HepG2 (cell line): Measurements from ENCODE around the gene KRTAP12-4. TPM values are rescaled to one million over a fixed set of nuclear protein-coding genes. Genes with fewer than 3 reads are reported as not detected.
"Not testable (repeated sequence)": the region's sequence is repeated elsewhere in the genome, so short reads cannot be mapped to it uniquely, and the experiment has no call there.

Experiments used
- ATAC-seq: fragments of 200-7000 bp; cut with Tn5 transposase; 3 replicates; pipeline ENCODE4 v1.9.1; 2020; ENCODE audit warnings: mild to moderate bottlenecking, moderate library complexity
- BruUV-seq: library from RNA; stranded (reverse); fragments of 400-500 nt; replicated peaks from 2 replicates; lab custom pipeline; 2021; lab: Mats Ljungman, UMichigan
- CTCF ChIA-PET: fragments of 300-600 bp; formaldehyde crosslinking; extraction: SDS; loops from one replicate; lab custom pipeline; 2021; ENCODE audit warnings: low total read pairs, inconsistent platforms, low intra/inter-chr PET ratio; lab: Yijun Ruan, JAX
- POLR2A ChIA-PET: fragments of 350-600 bp; sonication (Branson Sonifier 250); formaldehyde crosslinking; loops from one replicate; lab custom pipeline; 2020; ENCODE audit warnings: antibody characterized with exemption, inconsistent platforms; lab: Yijun Ruan, JAX
- DNase-seq: peaks from one replicate; pipeline ENCODE4 v3.0.0-alpha.2; 2015; ENCODE audit warnings: low spot score
- FAIRE-seq: peaks from 3 replicates; lab custom pipeline; 2011; peaks lifted over from hg19 to GRCh38; lab: Jason Lieb, UNC
- H2AFZ ChIP-seq: one replicate; pipeline ENCODE4 v1.6.1; 2011; ENCODE audit warnings: low read length, inconsistent platforms
- H3K27ac ChIP-seq: fragments of 300-600 bp; 3 replicates; pipeline ENCODE4 v1.8.0; 2011; ENCODE audit warnings: mixed run types, mild to moderate bottlenecking, mixed read lengths, low read length, inconsistent platforms; ENCODE audit not compliant: insufficient read depth; ENCODE audit errors: extremely low read length
- H3K27me3 ChIP-seq, 2 experiments: fragments of 200-600 bp in 1 of 2; 2 replicates in 1 of 2; 3 replicates in 1 of 2; pipeline versions ENCODE4 v1.6.0 to v1.8.0; 2011; ENCODE audit warnings: low read length in 2 of 2, mild to moderate bottlenecking in 2 of 2, moderate library complexity in 2 of 2, inconsistent platforms in 1 of 2; ENCODE audit not compliant: insufficient read depth in 2 of 2, control insufficient read depth in 1 of 2
- H3K36me3 ChIP-seq, 2 experiments: fragments of 200-600 bp in 1 of 2; replicated peaks in 1 of 2; 2 replicates in 1 of 2; 3 replicates in 1 of 2; pipeline versions ENCODE4 v1.5.1 to v1.8.0; 2011; ENCODE audit warnings: low read length in 2 of 2, inconsistent platforms in 1 of 2; ENCODE audit not compliant: insufficient read depth in 2 of 2, control insufficient read depth in 1 of 2
- H3K4me1 ChIP-seq: 2 replicates; pipeline ENCODE4 v1.5.1; 2012; ENCODE audit warnings: low read length, inconsistent platforms; ENCODE audit not compliant: insufficient read depth
- H3K4me2 ChIP-seq: 2 replicates; pipeline ENCODE4 v1.6.0; 2011; ENCODE audit warnings: low read depth, low read length, inconsistent platforms
- H3K4me3 ChIP-seq, 3 experiments: fragments of 200-600 bp in 1 of 3; sonication (generic), shearing (Covaris generic) in 1 of 3; replicated peaks in 1 of 3; 2 replicates each; pipeline ENCODE4 v1.5.1; 2011 to 2016; ENCODE audit warnings: low read length in 3 of 3, inconsistent platforms in 2 of 3, low read depth in 2 of 3, mild to moderate bottlenecking in 2 of 3, control low read depth in 1 of 3, mixed read lengths in 1 of 3; ENCODE audit not compliant: insufficient read depth in 1 of 3
- H3K79me2 ChIP-seq: one replicate; pipeline ENCODE4 v1.6.1; 2011; ENCODE audit warnings: low read length, inconsistent platforms; ENCODE audit not compliant: insufficient read depth
- H3K9ac ChIP-seq: 2 replicates; pipeline ENCODE4 v1.6.0; 2011; ENCODE audit warnings: mild to moderate bottlenecking, low read depth, low read length, inconsistent platforms; ENCODE audit not compliant: insufficient read depth
- H3K9me3 ChIP-seq: 2 replicates; pipeline ENCODE4 v1.5.1; 2012; ENCODE audit warnings: mild to moderate bottlenecking, low read length
- H4K20me1 ChIP-seq: 2 replicates; pipeline ENCODE4 v1.6.0; 2011; ENCODE audit warnings: inconsistent platforms, mild to moderate bottlenecking, low read length, moderate library complexity; ENCODE audit not compliant: insufficient read depth
- ADNP ChIP-seq: sonication (generic); formaldehyde crosslinking; IDR thresholded peaks from 2 replicates; pipeline ENCODE4 v1.4.0; 2020; ENCODE audit warnings: missing genetic modification reagents
- ATF7-NPFF ChIP-seq: sonication (generic); formaldehyde crosslinking; IDR thresholded peaks from 2 replicates; pipeline ENCODE4 v1.8.1; 2023; ENCODE audit warnings: mild to moderate bottlenecking, low read depth, missing genetic modification reagents, moderate library complexity
- CHCHD3 ChIP-seq: sonication (generic); formaldehyde crosslinking; IDR thresholded peaks from 2 replicates; pipeline ENCODE4 v1.8.0; 2022; ENCODE audit warnings: mild to moderate bottlenecking, missing genetic modification reagents, moderate library complexity
- HIVEP1 ChIP-seq: sonication (generic); formaldehyde crosslinking; IDR thresholded peaks from 2 replicates; pipeline ENCODE4 v1.4.0; 2020; ENCODE audit warnings: mild to moderate bottlenecking, missing genetic modification reagents
- ZMYM3 ChIP-seq: sonication (generic); formaldehyde crosslinking; IDR thresholded peaks from 2 replicates; pipeline ENCODE4 v1.5.1; 2020; ENCODE audit warnings: mild to moderate bottlenecking, missing genetic modification reagents
- ZNF296 ChIP-seq: sonication (generic); formaldehyde crosslinking; conservative IDR thresholded peaks from 2 replicates; pipeline ENCODE4 v1.5.0; 2020; ENCODE audit warnings: mild to moderate bottlenecking, missing genetic modification reagents
- ZNF333 ChIP-seq: sonication (generic); formaldehyde crosslinking; IDR thresholded peaks from 2 replicates; pipeline ENCODE4 v1.4.0; 2020; ENCODE audit warnings: mild to moderate bottlenecking, missing genetic modification reagents, borderline replicate concordance
- ZNF768 ChIP-seq: sonication (generic); formaldehyde crosslinking; IDR thresholded peaks from 2 replicates; pipeline ENCODE4 v1.4.0; 2020; ENCODE audit warnings: missing genetic modification reagents
- ZNF776 ChIP-seq: sonication (generic); formaldehyde crosslinking; IDR thresholded peaks from 2 replicates; pipeline ENCODE4 v1.4.0; 2020; ENCODE audit warnings: mild to moderate bottlenecking, missing genetic modification reagents
- WGBS: methylation state at CpG from one replicate; pipeline ENCODE4 v1.1.6; 2017; ENCODE audit warnings: low lambda C conversion rate; 5-methylcytosine and 5-hydroxymethylcytosine counted together
- in situ Hi-C: cut with HindIII; loops from 2 replicates; pipeline ENCODE4 v1.10.0; 2017; ENCODE audit warnings: low pct_unique_long_range_greater_than_20kb; ENCODE audit not compliant: extremely low pct_ligation_motif_present
- intact Hi-C: fragments of 100-400 bp; cut with micrococcal nuclease; formaldehyde crosslinking; loops from one replicate; pipeline ENCODE4 v1.10.0; 2022; ENCODE audit not compliant: unreplicated experiment
- polyA plus RNA-seq, 8 experiments: library from polyadenylated mRNA; depleted of rRNA in 3 of 8; stranded (reverse) in 7 of 8; unstranded in 1 of 8; fragments of >200 nt; fragmentation: Illumina TruSeq in 4 of 8; extraction: Trizol in 4 of 8; gene quantifications; 2 replicates each; pipeline versions ENCODE4 v1.2.1 to v1.2.3, GENCODE V29; 2011 to 2016; ENCODE audit warnings: low read depth in 4 of 8, missing spikeins in 1 of 8, mixed read lengths in 1 of 8; ENCODE audit not compliant: insufficient read depth in 1 of 8
- total RNA-seq, 5 experiments: library from RNA; depleted of rRNA; stranded (reverse); fragments of >200 nt; fragmentation: Illumina TruSeq; extraction: Trizol; gene quantifications; 2 replicates each; pipeline ENCODE4 v1.2.3, GENCODE V29; 2016; ENCODE audit warnings: low read depth in 1 of 5
- TF ChIP-seq, protein P1 (sequence below): sonication (generic); formaldehyde crosslinking; IDR thresholded peaks from 2 replicates; pipeline ENCODE4 v1.9.0; 2022; ENCODE audit warnings: missing genetic modification reagents, mild to moderate bottlenecking, borderline replicate concordance
- TF ChIP-seq, protein P2 (sequence below): sonication (generic); formaldehyde crosslinking; IDR thresholded peaks from 2 replicates; pipeline ENCODE4 v1.5.1; 2020; ENCODE audit warnings: missing genetic modification reagents, mild to moderate bottlenecking, borderline replicate concordance

KRTAP12-4 gene
- total and polyA plus RNA-seq, 2 of the 13 experiments (the other 11 are each of a cell fraction or from before 2014, with no cell fraction given): not detected

DNA sequence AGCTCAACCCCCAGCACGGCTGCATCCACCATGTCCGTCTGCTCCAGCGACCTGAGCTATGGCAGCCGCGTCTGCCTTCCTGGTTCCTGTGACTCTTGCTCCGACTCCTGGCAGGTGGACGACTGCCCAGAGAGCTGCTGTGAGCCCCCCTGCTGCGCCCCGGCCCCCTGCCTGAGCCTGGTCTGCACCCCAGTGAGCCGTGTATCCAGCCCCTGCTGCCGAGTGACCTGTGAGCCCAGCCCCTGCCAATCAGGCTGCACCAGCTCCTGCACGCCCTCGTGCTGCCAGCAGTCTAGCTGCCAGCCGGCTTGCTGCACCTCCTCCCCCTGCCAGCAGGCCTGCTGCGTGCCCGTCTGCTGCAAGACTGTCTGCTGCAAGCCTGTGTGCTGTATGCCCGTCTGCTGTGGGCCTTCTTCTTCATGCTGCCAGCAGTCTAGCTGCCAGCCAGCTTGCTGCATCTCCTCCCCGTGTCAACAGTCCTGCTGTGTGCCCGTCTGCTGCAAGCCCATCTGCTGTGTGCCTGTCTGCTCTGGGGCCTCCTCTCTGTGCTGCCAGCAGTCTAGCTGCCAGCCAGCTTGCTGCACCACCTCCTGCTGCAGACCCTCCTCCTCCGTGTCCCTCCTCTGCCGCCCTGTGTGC lies 42.8 kb upstream of the KRTAP12-4 start, which contains the start of gene KRTAP10-12:
TSS of gene KRTAP10-12 (plus strand) at position 1 of the 639 bp plus-strand sequence. CDS start at position 31, 30 bp downstream.
- Histone ChIP-seq H3K9me3 (peaks cover 16% of the 10 kb centered on the region), H3K4me2 (peak within 1 kb of the TSS; percentile 80), H3K9ac (peak within 1 kb of the TSS; percentile 40), H3K4me3 (peak within 1 kb of the TSS; percentile 40 to 68 (median 44); a peak in 5 of 6 replicates), H3K4me1 (peaks cover 72% of the 10 kb centered on the region), H3K27ac (peak within 1 kb of the TSS; percentile 35)
- TF ChIP-seq ZNF333 (0 out of 2 replicates have a peak, but pooled peaks have one; percentile 25), ZMYM3 (CRISPR knock-in tag) (peak; percentile 99), HIVEP1 (CRISPR knock-in tag) (0 out of 2 replicates have a peak, but pooled peaks have one; percentile 42), CHCHD3 (CRISPR knock-in tag) (0 out of 2 replicates have a peak, but pooled peaks have one; percentile 50), ADNP (peak; percentile 66; the same call in 1 of the 2 replicates), ZNF296 (0 out of 2 replicates have a peak, but pooled peaks have one; percentile 61), ZNF768 (CRISPR knock-in tag) (peak; percentile 86), ZNF776 (0 out of 2 replicates have a peak, but pooled peaks have one; percentile 40), ATF7-NPFF (peak; percentile 43; the same call in 1 of the 2 replicates)
- TF ChIP-seq, protein P1, sequence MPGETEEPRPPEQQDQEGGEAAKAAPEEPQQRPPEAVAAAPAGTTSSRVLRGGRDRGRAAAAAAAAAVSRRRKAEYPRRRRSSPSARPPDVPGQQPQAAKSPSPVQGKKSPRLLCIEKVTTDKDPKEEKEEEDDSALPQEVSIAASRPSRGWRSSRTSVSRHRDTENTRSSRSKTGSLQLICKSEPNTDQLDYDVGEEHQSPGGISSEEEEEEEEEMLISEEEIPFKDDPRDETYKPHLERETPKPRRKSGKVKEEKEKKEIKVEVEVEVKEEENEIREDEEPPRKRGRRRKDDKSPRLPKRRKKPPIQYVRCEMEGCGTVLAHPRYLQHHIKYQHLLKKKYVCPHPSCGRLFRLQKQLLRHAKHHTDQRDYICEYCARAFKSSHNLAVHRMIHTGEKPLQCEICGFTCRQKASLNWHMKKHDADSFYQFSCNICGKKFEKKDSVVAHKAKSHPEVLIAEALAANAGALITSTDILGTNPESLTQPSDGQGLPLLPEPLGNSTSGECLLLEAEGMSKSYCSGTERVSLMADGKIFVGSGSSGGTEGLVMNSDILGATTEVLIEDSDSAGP (CRISPR knock-in tag): 0 out of 2 replicates have a peak, but pooled peaks have one; percentile 48
- TF ChIP-seq, protein P2, sequence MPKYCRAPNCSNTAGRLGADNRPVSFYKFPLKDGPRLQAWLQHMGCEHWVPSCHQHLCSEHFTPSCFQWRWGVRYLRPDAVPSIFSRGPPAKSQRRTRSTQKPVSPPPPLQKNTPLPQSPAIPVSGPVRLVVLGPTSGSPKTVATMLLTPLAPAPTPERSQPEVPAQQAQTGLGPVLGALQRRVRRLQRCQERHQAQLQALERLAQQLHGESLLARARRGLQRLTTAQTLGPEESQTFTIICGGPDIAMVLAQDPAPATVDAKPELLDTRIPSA (CRISPR knock-in tag): 0 out of 2 replicates have a peak, but pooled peaks have one; percentile 29
- DNase-seq, ATAC-seq, POLR2A ChIA-PET, H3K27me3 ChIP-seq, H4K20me1 ChIP-seq, in situ Hi-C loops, H3K36me3 ChIP-seq, H3K79me2 ChIP-seq, BruUV-seq, H2AFZ ChIP-seq, CTCF ChIA-PET, FAIRE-seq: not testable (repeated sequence)
- intact Hi-C loops: loop anchor here (10.0 kb wide), 1 partner anchor 62 kb away; the partner anchor contains the start of gene KRTAP10-10
- 66% methylated on average over 12 of the region's 21 CpGs for WGBS
